K562 (cell line): ENCODE measurements around the gene ATP5F1D. TPM values are rescaled to one million over a fixed set of nuclear protein-coding genes. Genes with fewer than 3 reads are reported as not detected.

ENCODE experiments used
- BCOR ChIP-seq: fragments of 450-650 bp; IDR thresholded peaks from 2 replicates; pipeline ENCODE4 v1.6.1; 2016
- BMI1 ChIP-seq: fragments of 150-350 bp; IDR thresholded peaks from 2 replicates; pipeline ENCODE4 v1.6.1; 2014; ENCODE audit warnings: low read length
- BRF1 ChIP-seq: IDR thresholded peaks from 3 replicates; pipeline ENCODE4 v1.6.1; 2011; ENCODE audit warnings: borderline replicate concordance, mild to moderate bottlenecking; ENCODE audit not compliant: insufficient read length; ENCODE audit errors: extremely low read depth
- CEBPZ ChIP-seq: fragments of 150-350 bp; IDR thresholded peaks from 2 replicates; pipeline ENCODE4 v1.6.1; 2014; ENCODE audit warnings: low read depth, mild to moderate bottlenecking, low read length, borderline replicate concordance
- CSDE1 ChIP-seq, 2 experiments: fragments of 450-650 bp; IDR thresholded peaks; 2 replicates each; pipeline ENCODE4 v1.6.1; 2016; ENCODE audit warnings: mild to moderate bottlenecking in 1 of 2
- DIDO1 ChIP-seq: fragments of 450-650 bp; IDR thresholded peaks from 2 replicates; pipeline ENCODE4 v1.6.1; 2016; ENCODE audit warnings: low read depth, missing biosample characterization, missing genetic modification characterization
- HIVEP1 ChIP-seq: fragments of 250-450 bp; sonication (Bioruptor Pico); IDR thresholded peaks from 2 replicates; pipeline ENCODE4 v1.4.0; 2020; ENCODE audit warnings: mild to moderate bottlenecking
- LCOR ChIP-seq: sonication (generic); formaldehyde crosslinking; IDR thresholded peaks from 2 replicates; pipeline ENCODE4 v1.8.0; 2022; ENCODE audit warnings: mild to moderate bottlenecking, missing genetic modification reagents
- MNT ChIP-seq, 2 experiments: fragments of 450-650 bp; conservative IDR thresholded peaks; 2 replicates each; pipeline ENCODE4 v1.6.1; 2017; ENCODE audit warnings: mild to moderate bottlenecking in 2 of 2, moderate library complexity in 2 of 2
- NCOA1 ChIP-seq: fragments of 450-650 bp; IDR thresholded peaks from 2 replicates; pipeline ENCODE4 v1.6.1; 2016; ENCODE audit warnings: low read depth
- PTTG1 ChIP-seq: fragments of 450-650 bp; IDR thresholded peaks from 2 replicates; pipeline ENCODE4 v1.6.1; 2016; ENCODE audit warnings: low read depth, mild to moderate bottlenecking, missing genetic modification characterization, missing compliant biosample characterization
- RBM34 ChIP-seq: fragments of 200-400 bp; formaldehyde crosslinking; IDR thresholded peaks from 2 replicates; pipeline ENCODE4 v1.6.1; 2018; ENCODE audit warnings: low read length, borderline replicate concordance; ENCODE audit not compliant: insufficient read depth
- TAF15 ChIP-seq: fragments of 200-400 bp; formaldehyde crosslinking; IDR thresholded peaks from 2 replicates; pipeline ENCODE4 v1.6.1; 2017; ENCODE audit warnings: mild to moderate bottlenecking, low read depth, low read length, moderate library complexity
- ZBTB17 ChIP-seq: fragments of 450-650 bp; formaldehyde crosslinking; IDR thresholded peaks from 2 replicates; pipeline ENCODE4 v1.4.0; 2020; ENCODE audit warnings: mild to moderate bottlenecking
- ZC3H8 ChIP-seq: fragments of 450-650 bp; IDR thresholded peaks from 2 replicates; pipeline ENCODE4 v1.6.1; 2017
- ZNF12 ChIP-seq: sonication (generic); formaldehyde crosslinking; IDR thresholded peaks from 2 replicates; pipeline ENCODE4 v1.4.0; 2020; ENCODE audit warnings: mild to moderate bottlenecking, missing genetic modification reagents
- ZNF134 ChIP-seq: fragments of 250-450 bp; sonication (Bioruptor Pico); conservative IDR thresholded peaks from 2 replicates; pipeline ENCODE4 v1.4.0; 2020
- ZNF384 ChIP-seq: IDR thresholded peaks from 2 replicates; pipeline ENCODE4 v1.6.1; 2012; ENCODE audit warnings: low read depth, low read length, improper control_type of control experiment
- polyA plus RNA-seq, 8 experiments: library from polyadenylated mRNA; depleted of rRNA in 4 of 8; stranded (reverse) in 5 of 8; unstranded in 3 of 8; fragments of >200 nt; fragmentation: Nextera tagmentation in 2 of 8; fragmentation: Illumina TruSeq in 1 of 8; extraction: Ambion mirVana in 2 of 8; extraction: Trizol in 1 of 8; gene quantifications; 2 replicates each; pipeline versions ENCODE4 v1.2.1 to v1.2.3, GENCODE V29; 2011 to 2014; ENCODE audit warnings: inconsistent platforms in 1 of 8, missing spikeins in 1 of 8
- total RNA-seq, 7 experiments: library from RNA; depleted of rRNA in 6 of 7; stranded (reverse); fragments of >200 nt in 6 of 7; fragmentation: Illumina TruSeq in 2 of 7; extraction: Trizol in 2 of 7; gene quantifications; 2 replicates each; pipeline versions ENCODE4 v1.2.1 to v1.2.3, GENCODE V29; 2011 to 2021; ENCODE audit warnings: low replicate concordance in 1 of 7
- TF ChIP-seq, protein P1 (sequence below): sonication (generic); formaldehyde crosslinking; IDR thresholded peaks from 2 replicates; pipeline ENCODE4 v1.8.0; 2022; ENCODE audit warnings: mild to moderate bottlenecking, missing genetic modification reagents

ATP5F1D gene
- total and polyA plus RNA-seq, 9 of the 15 experiments (the other 6 are each of a cell fraction or from before 2014, with no cell fraction given), result 3.9 to 409 (median 36.8) TPM

DNA sequence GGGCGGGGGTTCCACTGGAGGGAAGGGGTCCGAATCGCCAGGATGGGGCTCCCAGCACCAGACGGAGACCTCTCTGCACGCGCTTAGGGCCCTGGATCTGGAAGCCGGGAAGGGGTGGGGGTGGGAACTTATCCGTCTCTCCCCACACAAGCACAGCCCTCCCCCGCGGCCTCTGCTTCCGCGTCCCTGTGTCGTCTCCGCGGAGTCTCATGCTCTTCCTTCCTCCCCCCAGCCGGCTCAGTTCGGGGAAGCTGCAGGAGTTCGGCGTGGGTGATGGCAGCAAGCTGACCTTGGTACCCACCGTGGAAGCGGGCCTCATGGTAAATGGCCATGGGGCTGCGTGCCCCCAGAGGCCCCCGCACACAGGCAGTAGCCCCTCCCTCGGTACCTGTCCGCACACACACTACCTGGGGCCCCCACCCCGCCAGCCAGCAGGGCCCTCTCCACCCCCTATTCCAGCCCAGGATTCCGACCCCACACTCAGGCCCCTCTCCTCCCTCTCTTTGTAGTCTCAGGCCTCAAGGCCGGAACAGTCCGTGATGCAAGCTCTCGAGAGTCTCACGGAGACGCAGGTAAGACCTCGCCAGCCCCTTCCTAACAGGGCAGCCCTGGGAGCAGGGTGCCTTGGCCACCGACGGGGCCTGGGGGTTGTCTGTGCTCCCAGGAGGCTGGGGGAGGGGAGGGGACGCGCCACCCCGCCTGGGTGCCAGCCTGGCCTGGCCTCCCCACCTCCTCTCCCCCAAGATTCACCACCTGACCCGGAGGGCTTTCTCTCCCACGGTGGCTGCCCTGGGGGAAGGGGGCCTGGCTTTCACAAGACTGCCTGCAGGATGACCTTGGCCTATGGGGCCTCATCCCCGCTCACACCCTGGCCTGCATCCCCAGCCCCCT, 10.0 kb downstream of the ATP5F1D start (continued):
- TF ChIP-seq MNT (conservative IDR thresholded peaks at IDR 0.05) (peak in 1 of 2 experiments; percentile 83; a peak in 3 of 4 replicates), TAF15 (no peak), BCOR (no peak), NCOA1 (no peak; the same call in 1 of the 2 replicates), ZNF12 (CRISPR knock-in tag) (no peak), CSDE1 (IDR thresholded peaks at IDR 0.05) (no peak), ZBTB17 (CRISPR knock-in tag) (no peak), BRF1 (no peak), DIDO1 (no peak), HIVEP1 (0 out of 2 replicates have a peak, but pooled peaks have one; percentile 55), RBM34 (no peak), ZNF384 (no peak), ZNF134 (no peak), CEBPZ (no peak), PTTG1 (no peak), ZC3H8 (no peak), BMI1 (no peak), LCOR (CRISPR knock-in tag) (no peak)
- TF ChIP-seq, protein P1, sequence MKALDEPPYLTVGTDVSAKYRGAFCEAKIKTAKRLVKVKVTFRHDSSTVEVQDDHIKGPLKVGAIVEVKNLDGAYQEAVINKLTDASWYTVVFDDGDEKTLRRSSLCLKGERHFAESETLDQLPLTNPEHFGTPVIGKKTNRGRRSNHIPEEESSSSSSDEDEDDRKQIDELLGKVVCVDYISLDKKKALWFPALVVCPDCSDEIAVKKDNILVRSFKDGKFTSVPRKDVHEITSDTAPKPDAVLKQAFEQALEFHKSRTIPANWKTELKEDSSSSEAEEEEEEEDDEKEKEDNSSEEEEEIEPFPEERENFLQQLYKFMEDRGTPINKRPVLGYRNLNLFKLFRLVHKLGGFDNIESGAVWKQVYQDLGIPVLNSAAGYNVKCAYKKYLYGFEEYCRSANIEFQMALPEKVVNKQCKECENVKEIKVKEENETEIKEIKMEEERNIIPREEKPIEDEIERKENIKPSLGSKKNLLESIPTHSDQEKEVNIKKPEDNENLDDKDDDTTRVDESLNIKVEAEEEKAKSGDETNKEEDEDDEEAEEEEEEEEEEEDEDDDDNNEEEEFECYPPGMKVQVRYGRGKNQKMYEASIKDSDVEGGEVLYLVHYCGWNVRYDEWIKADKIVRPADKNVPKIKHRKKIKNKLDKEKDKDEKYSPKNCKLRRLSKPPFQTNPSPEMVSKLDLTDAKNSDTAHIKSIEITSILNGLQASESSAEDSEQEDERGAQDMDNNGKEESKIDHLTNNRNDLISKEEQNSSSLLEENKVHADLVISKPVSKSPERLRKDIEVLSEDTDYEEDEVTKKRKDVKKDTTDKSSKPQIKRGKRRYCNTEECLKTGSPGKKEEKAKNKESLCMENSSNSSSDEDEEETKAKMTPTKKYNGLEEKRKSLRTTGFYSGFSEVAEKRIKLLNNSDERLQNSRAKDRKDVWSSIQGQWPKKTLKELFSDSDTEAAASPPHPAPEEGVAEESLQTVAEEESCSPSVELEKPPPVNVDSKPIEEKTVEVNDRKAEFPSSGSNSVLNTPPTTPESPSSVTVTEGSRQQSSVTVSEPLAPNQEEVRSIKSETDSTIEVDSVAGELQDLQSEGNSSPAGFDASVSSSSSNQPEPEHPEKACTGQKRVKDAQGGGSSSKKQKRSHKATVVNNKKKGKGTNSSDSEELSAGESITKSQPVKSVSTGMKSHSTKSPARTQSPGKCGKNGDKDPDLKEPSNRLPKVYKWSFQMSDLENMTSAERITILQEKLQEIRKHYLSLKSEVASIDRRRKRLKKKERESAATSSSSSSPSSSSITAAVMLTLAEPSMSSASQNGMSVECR, result peak; percentile 70; the same call in 1 of the 2 replicates
